PC-3 (cell line): ENCODE results near the gene CCDC28B.

Experiments
- CTCF ChIP-seq: fragments of 300-600 bp; sonication (generic); conservative IDR thresholded peaks from 2 replicates; pipeline ENCODE4 v1.5.1; 2017; ENCODE audit warnings: antibody characterized with exemption, low read depth, mild to moderate bottlenecking, low read length
- EZH2 ChIP-seq: fragments of 300-600 bp; sonication (generic); IDR thresholded peaks from one replicate; pipeline ENCODE4 v1.6.1; 2017; ENCODE audit warnings: antibody characterized with exemption, mild to moderate bottlenecking, low read length; ENCODE audit not compliant: unreplicated experiment
- EZH2phosphoT487 ChIP-seq: fragments of 300-600 bp; sonication (generic); IDR thresholded peaks from 2 replicates; pipeline ENCODE4 v1.6.1; 2018; ENCODE audit warnings: mild to moderate bottlenecking, antibody characterized with exemption, low read length, borderline replicate concordance

- no peak for TF ChIP-seq EZH2
- no peak for TF ChIP-seq CTCF
- TF ChIP-seq EZH2phosphoT487 = no peak
Measured at GRCh38 chr1:32249831-32250525, 49.6 kb downstream of the CCDC28B start.
